Skeletal muscle satellite cell (primary cell): ENCODE measurements around the gene OTP.

Experiments
- H3K27me3 ChIP-seq: 2 replicates; pipeline ENCODE4 v1.7.0; 2013; ENCODE audit warnings: low read length; ENCODE audit not compliant: control insufficient read depth, insufficient read depth
- H3K36me3 ChIP-seq: 2 replicates; pipeline ENCODE4 v1.7.0; 2013; ENCODE audit warnings: mild to moderate bottlenecking, control low read depth, low read length; ENCODE audit not compliant: insufficient read depth
- H3K4me1 ChIP-seq: 2 replicates; pipeline ENCODE4 v1.7.0; 2013; ENCODE audit warnings: low read length; ENCODE audit not compliant: control insufficient read depth, insufficient read depth
- H3K4me2 ChIP-seq: 2 replicates; pipeline ENCODE4 v1.7.0; 2013; ENCODE audit warnings: mild to moderate bottlenecking, low read length
- H3K4me3 ChIP-seq: 2 replicates; pipeline ENCODE4 v1.7.0; 2013; ENCODE audit warnings: low read length
- H3K9ac ChIP-seq: 2 replicates; pipeline ENCODE4 v1.7.0; 2013; ENCODE audit warnings: mild to moderate bottlenecking, low read depth, low read length, moderate library complexity
- H3K9me3 ChIP-seq: replicated peaks from 2 replicates; pipeline ENCODE4 v1.7.0; 2013; ENCODE audit warnings: mild to moderate bottlenecking, control low read depth, low read length

The OTP gene

DNA sequence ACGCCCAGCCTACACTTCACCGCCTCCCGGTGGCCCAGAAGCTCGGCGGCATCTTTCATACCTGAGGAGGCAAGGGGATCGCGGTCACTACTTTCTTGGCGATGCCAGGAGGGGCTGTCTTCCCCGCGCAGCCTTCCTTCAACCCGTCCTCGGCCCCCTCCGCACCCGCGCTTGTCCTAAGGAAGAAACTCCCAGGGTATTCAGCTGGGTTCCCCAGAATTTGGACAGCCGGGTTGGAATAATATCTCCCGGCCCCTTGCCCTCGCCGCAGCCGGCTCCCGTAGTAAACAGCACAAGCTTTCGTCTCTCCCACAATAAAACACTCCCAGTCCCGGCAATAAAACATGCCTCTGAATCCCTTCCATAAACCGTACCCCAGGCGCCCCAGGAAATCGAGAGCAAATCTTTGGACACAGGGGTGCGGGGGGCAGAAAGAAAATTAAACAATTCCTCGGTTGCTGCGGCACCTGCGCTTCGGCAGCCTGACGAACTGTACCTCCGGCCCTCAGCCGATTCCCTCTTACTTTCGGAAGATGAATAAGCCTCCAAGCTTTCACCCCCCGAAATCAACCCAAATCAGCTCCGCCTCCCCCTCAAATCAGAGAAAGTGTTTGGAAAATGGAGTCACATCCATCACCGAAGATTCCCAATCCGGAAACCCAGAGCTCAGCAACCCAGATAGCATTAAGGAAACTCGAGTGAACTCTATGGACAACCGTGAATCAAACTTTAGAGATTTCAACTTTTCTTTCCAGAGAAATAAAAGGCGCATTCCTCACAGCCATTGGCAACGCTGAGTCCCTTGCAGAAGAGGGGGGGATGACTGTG lies 1.1 kb downstream of the OTP start:
- Histone ChIP-seq H3K4me2 (peak overlapping the region; percentile 37), H3K4me1 (no peaks in the 10 kb centered on the region), H3K36me3 (no peaks in the 10 kb centered on the region), H3K9ac (no peak overlapping the region), H3K4me3 (no peak overlapping the region), H3K9me3 (no peaks in the 10 kb centered on the region), H3K27me3 (peaks cover 100% of the 10 kb centered on the region)

DNA sequence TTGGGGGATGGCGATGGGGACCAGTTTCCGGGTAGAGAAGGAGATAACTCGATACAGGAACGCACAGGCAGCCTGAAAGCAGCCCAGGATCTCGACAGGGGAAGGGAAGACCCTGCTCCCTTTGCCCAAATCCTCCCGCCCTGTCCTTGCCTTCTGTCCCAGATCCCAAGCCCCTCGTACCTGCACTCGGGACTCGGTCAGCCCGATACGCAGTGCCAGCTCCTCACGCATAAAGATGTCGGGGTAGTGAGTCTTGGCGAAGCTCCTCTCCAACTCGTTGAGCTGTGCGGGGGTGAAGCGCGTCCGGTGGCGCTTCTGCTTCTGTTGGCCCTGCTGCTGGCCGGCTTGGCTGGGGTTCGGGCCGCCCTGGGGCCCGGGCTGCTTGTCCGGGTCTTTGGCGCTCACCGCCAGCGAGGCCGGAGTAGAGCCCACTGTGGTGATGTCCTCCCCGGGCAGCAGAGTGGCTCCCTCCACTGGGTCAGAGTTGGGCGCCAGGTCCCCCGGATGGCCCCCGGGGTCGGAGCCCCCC lies 1.8 kb downstream of the OTP start:
- H3K9me3 ChIP-seq: no peaks in the 10 kb centered on the region
- no peak overlapping the region for H3K4me2 ChIP-seq
- H3K9ac ChIP-seq: no peak overlapping the region
- H3K4me1 ChIP-seq: no peaks in the 10 kb centered on the region
- H3K4me3 ChIP-seq: no peak overlapping the region
- H3K36me3 ChIP-seq: no peaks in the 10 kb centered on the region
- H3K27me3 ChIP-seq: peaks cover 100% of the 10 kb centered on the region

DNA sequence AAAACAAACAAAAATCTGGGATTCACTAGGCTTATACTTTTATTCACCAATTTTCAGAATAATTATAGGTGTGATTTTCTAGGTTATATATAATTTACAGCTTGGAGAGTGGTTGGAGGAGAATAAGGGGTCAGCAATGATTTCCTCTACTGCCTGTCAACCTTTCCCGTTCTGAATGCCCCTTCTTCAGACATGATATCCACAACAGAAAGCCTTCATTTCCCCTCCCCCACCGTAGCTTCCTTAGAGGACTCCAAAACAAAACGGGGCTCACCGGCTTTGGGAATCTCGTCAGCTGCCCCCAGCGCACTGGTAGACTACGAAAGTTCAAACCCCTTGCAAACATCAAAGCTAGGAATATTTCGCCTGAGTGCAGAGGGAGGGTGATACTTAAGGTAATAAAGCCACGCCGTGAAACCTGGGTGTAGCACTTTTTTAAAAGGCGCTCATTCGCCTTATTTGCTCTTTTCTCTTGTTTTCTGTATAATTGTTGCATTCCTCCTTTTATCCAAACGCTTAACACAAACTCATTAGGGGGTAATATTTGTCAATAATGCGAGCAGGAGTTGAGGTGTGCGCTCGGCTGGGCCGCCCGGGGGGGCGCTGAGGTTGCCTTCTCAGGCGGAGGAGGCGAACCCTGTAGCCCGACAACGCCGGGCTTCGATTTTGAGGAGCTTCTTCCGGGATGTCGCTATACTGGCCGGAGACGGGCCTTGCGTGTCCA lies 2.4 kb downstream of the OTP start:
- Histone ChIP-seq H3K4me1 (peaks cover 2% of the 10 kb centered on the region), H3K36me3 (no peaks in the 10 kb centered on the region), H3K9ac (no peak overlapping the region), H3K9me3 (no peaks in the 10 kb centered on the region), H3K4me2 (no peak overlapping the region), H3K4me3 (no peak overlapping the region), H3K27me3 (peaks cover 100% of the 10 kb centered on the region)

DNA sequence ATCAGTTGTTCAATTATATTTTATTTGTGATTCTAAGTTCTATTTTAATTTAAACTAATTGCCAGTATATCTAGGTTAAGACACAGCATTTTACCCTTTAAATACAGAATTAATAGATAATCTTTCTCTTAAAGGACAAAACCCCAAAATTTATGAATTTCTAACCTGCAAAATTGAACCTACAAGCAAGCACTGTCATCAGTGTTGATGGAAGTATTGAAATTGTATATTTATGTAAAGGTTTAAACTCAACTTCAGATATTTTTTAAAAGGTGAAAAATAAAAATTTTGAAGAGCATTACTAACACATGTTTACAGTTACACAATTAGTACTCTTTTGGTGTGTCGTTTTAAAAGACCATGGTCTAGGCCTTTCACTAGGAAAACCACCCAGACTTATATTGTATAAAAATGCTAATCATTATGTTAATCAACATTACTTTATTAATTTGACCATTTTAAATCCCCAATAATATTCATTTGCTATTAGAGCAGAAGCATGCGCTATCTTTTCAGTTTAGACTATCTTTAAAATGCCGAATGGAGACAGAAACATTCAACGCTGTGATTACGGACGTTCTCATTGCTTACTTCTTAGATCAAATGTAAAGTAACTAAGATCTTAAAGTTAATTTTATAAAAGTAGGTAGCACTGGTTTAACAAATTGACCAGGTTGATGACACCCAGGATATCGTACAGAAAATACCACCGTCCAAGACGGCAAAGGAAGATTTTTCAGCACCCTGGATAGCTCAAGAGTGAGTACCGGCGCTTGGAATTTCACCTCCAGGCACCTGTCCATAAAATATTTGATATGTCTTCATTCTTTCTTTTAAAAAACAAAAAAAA lies 3.2 kb downstream of the OTP start:
- no peaks in the 10 kb centered on the region for H3K36me3 ChIP-seq
- no peak overlapping the region for H3K9ac ChIP-seq
- H3K4me3 ChIP-seq: no peak overlapping the region
- H3K27me3 ChIP-seq: peaks cover 100% of the 10 kb centered on the region
- H3K9me3 ChIP-seq: no peaks in the 10 kb centered on the region
- peaks cover 10% of the 10 kb centered on the region for H3K4me1 ChIP-seq
- no peak overlapping the region for H3K4me2 ChIP-seq

DNA sequence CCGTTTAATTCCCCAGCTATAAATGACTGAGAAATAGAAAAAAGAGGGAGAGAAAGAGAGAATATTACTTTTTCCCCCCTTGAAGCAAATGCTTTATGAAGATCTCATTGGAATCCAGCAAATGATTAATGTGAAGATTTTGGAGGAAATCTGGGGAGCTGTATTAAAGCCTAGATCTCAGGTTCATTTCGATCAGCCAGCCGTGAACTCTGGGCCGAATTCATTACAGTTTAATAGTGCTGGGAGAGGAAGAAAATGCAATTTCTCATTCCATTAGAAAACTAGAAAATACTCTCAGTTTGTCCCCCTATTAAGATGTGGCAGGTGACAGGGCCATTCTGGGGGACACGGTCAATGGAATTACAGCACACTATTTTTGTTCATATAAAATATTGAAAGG lies 4.8 kb downstream of the OTP start:
- Histone ChIP-seq H3K36me3 (no peaks in the 10 kb centered on the region), H3K4me3 (no peak overlapping the region), H3K9ac (no peak overlapping the region), H3K9me3 (no peaks in the 10 kb centered on the region), H3K27me3 (peaks cover 98% of the 10 kb centered on the region), H3K4me2 (no peak overlapping the region), H3K4me1 (peaks cover 12% of the 10 kb centered on the region)

DNA sequence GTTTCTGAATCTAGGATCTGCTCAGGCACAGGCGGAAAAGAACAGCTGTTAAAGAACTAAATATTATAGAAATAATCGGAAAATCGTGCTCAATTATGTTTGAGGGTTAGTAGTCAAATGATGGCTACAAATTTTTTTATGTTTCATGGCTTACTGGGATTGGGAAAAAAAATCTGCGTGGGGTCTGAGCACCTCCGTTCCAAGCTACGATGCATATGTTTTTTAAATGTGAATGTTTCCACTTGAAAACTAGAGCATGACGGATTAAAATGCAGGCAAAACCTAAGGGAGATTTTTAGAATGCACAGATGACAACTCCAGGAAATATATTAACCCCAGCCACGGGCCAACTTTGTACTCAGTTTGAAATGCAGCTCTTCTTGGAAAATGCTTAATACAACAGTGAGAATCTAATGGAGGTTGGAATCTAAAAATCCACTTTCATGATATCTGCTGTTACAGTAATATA lies 5.3 kb downstream of the OTP start:
- peaks cover 96% of the 10 kb centered on the region for H3K27me3 ChIP-seq
- peaks cover 12% of the 10 kb centered on the region for H3K4me1 ChIP-seq
- no peaks in the 10 kb centered on the region for H3K9me3 ChIP-seq

DNA sequence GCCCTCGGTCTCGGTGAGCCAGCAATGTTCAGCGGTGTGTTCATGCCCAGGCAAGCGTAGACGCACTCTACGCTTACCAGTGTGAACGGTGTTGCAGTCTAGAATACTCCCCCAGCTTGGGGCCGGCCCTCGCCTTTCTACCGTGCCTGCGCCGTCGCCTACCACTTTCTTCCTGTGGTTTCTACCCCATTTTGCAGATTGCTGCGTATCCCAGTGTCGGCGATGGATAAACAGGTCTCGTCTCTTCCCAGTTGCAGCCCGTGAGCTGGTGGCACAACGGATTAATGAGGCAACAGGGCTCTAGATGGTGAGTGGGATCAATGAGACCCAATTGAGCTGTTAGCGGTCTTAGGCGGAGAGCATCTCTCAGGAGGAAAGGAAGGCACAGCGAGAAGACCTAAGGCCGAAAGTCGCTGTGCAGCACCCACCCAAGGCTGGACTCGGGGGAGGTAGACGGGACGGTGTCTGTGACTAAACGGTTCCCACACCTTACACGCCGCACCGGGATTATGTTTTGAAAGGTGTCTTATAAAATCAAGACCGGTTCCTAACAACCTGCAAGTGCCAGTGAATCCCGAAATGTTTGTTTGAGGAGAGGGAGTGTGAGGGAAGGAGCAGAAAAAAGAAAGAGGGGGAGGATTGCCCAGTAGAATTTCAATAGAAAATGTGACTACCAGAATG lies 5.8 kb downstream of the OTP start:
- Histone ChIP-seq H3K4me2 (no peak overlapping the region), H3K9me3 (no peaks in the 10 kb centered on the region), H3K9ac (no peak overlapping the region), H3K4me3 (no peak overlapping the region), H3K27me3 (peaks cover 96% of the 10 kb centered on the region), H3K36me3 (no peaks in the 10 kb centered on the region), H3K4me1 (peaks cover 12% of the 10 kb centered on the region)

More for the DNA sequence above, 5.3 kb downstream of the OTP start:
- Histone ChIP-seq H3K4me2 (no peak overlapping the region), H3K9ac (no peak overlapping the region), H3K4me3 (no peak overlapping the region), H3K36me3 (no peaks in the 10 kb centered on the region)

DNA sequence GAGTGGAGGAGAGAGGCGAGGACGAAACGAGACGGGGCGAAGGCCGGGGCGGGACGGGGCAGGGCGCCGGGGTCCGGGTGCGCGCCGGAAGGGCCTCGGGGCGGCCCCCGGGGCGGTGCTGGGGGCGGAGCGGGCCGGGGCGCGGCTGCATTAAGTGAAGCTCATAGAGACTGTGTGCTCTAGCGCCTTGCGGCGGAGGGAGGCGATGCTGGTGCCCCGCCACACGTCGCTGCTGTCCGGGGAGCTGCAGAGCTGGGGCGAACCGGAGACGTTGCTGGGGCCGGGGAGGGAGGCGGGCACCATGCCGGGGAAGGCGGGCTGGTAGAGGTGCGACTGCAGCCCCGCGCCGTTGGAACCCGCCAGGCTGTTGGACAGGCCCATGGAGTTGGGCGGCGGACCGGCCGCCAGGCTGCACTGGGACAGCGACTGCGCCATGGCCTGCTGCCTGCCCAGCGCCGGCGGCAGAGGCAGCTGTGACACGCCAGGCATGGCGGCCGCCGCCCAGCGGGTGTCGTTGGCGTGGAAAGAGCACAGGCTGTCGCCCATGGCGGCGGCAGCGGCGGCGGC lies 8.3 kb downstream of the OTP start:
- H3K36me3 ChIP-seq: no peaks in the 10 kb centered on the region
- no peak overlapping the region for H3K9ac ChIP-seq
- peaks cover 96% of the 10 kb centered on the region for H3K27me3 ChIP-seq
- peaks cover 12% of the 10 kb centered on the region for H3K4me1 ChIP-seq
- peak overlapping the region; percentile 91 for H3K4me2 ChIP-seq
- peak overlapping the region; percentile 73 for H3K4me3 ChIP-seq
- no peaks in the 10 kb centered on the region for H3K9me3 ChIP-seq

DNA sequence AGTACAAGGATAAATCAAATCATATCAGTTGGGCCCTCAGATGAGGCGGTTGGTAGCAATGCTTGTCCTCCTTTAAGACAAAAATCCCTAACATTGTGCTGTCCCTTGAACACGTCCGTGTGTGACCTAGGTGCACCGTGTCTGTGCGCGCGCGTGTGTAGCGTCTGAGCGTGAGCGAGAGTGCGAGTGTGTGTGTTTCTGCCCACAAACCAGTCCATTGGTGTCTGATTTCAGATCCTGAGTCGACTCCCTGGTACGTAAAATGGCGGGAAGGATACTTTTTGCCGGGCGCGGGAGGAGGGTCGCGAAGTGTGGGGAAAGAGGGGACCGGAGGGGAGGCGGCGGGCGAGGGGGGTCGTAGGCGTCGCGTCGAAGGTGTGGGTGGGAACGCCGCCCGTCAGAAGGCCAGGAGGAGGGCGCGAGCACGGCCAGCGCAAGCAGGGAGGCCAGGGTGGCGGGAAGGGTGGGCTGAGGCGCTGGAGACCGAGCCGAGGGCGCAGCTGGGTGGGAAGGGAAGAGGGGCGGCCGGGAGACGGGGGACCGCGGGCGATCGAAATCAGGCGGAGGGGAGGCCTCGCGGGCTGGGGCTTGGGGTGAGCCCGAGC lies 8.9 kb downstream of the OTP start:
- peaks cover 95% of the 10 kb centered on the region for H3K27me3 ChIP-seq
- H3K36me3 ChIP-seq: no peaks in the 10 kb centered on the region
- H3K9ac ChIP-seq: no peak overlapping the region
- H3K4me3 ChIP-seq: peak overlapping the region; percentile 73
- H3K9me3 ChIP-seq: no peaks in the 10 kb centered on the region
- H3K4me1 ChIP-seq: peaks cover 12% of the 10 kb centered on the region
- H3K4me2 ChIP-seq: peak overlapping the region; percentile 91

DNA sequence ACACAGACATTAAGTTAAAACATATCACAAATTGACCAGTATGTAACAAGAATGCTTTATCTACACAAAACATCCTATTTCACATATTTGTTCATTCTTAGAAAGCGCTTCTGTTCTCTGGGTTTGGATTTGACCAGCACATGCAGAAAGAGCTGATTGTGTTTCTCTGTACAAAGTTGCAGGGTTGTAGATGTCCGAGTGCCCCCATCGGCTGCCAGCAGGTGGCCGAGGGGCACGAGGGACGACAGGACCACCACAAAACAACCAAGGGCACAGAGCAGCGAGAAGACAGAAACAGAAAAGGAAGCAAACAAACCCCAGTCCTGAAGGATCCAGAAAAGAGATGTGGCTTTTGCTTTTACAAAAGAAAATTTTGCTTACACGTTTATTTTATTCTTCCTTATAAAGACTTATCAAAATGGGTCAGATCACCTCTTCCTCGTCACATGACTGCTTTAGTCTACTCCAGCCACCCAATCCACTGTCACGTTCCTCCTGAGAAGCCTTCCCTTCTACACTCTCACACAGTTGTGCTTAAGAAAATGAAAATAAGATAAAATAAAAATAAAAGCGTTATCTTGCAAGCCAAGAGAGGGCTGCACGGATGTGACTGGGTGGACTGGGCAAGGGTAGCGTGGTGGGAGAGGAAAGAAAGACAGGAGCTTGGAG lies 9.5 kb downstream of the OTP start:
- Histone ChIP-seq H3K36me3 (no peaks in the 10 kb centered on the region), H3K9me3 (no peaks in the 10 kb centered on the region), H3K27me3 (peaks cover 94% of the 10 kb centered on the region), H3K4me2 (peak overlapping the region; percentile 91), H3K4me3 (no peak overlapping the region), H3K9ac (no peak overlapping the region), H3K4me1 (peaks cover 12% of the 10 kb centered on the region)
